Measurements from ENCODE around the gene DIS3L2. TPM values are rescaled to one million over a fixed set of nuclear protein-coding genes. Genes with fewer than 3 reads are reported as not detected.
"Not testable (repeated sequence)": the region's sequence is repeated elsewhere in the genome, so short reads cannot be mapped to it uniquely, and the experiment has no call there.

The DIS3L2 gene
- total RNA-seq, 1 experiment from 2014 or later = 39.1 TPM

- H4K20me1 ChIP-seq (ENCODE audit: insufficient read depth); H3K27me3 ChIP-seq (ENCODE audit: insufficient read depth, low read depth); H3K36me3 ChIP-seq (ENCODE audit: low read depth); H3K9me3 ChIP-seq (ENCODE audit: insufficient read depth, low read depth); CTCF ChIA-PET; DNase-seq; BruUV-seq (replicated peaks); H3K27ac ChIP-seq; H3K4me3 ChIP-seq; H3K4me2 ChIP-seq; H3F3A ChIP-seq (ENCODE audit: insufficient read depth, low read depth); intact Hi-C loops (cut with micrococcal nuclease; ENCODE audit: unreplicated experiment); H3K4me1 ChIP-seq (replicated peaks; ENCODE audit: insufficient read depth); POLR2A ChIA-PET (ENCODE audit: unreplicated experiment); H3K9me2 ChIP-seq (ENCODE audit: insufficient read depth); H3K79me2 ChIP-seq (ENCODE audit: low read depth); H2AFZ ChIP-seq: not testable (repeated sequence)
These were observed 370.1 kb downstream of the DIS3L2 start for GRCh38 chr2:232331641-232332040.

- H3K4me2 ChIP-seq; BruUV-seq (replicated peaks); H3K4me3 ChIP-seq; H2AFZ ChIP-seq; H3K9me2 ChIP-seq (ENCODE audit: insufficient read depth); H3K9me3 ChIP-seq (ENCODE audit: insufficient read depth, low read depth); DNase-seq; H4K20me1 ChIP-seq (ENCODE audit: insufficient read depth); H3K27me3 ChIP-seq (ENCODE audit: insufficient read depth, low read depth); H3K27ac ChIP-seq; H3K36me3 ChIP-seq (ENCODE audit: low read depth); CTCF ChIA-PET; H3K79me2 ChIP-seq (ENCODE audit: low read depth); POLR2A ChIA-PET (ENCODE audit: unreplicated experiment); intact Hi-C loops (cut with micrococcal nuclease; ENCODE audit: unreplicated experiment); H3K4me1 ChIP-seq (replicated peaks; ENCODE audit: insufficient read depth); H3F3A ChIP-seq (ENCODE audit: insufficient read depth, low read depth): not testable (repeated sequence)
These were observed 370.9 kb downstream of the DIS3L2 start for GRCh38 chr2:232332244-232332939.

- no peak for DNase-seq
- Histone ChIP-seq H3K9me2 (ENCODE audit: insufficient read depth) (no peaks in the 10 kb centered on the region), H3F3A (ENCODE audit: insufficient read depth, low read depth) (no peaks in the 10 kb centered on the region), H3K27ac (no peak overlapping the region), H2AFZ (no peak overlapping the region), H3K36me3 (ENCODE audit: low read depth) (no peaks in the 10 kb centered on the region), H3K4me3 (no peak overlapping the region), H3K4me1 (replicated peaks; ENCODE audit: insufficient read depth) (no peaks in the 10 kb centered on the region), H3K9me3 (ENCODE audit: insufficient read depth, low read depth) (no peaks in the 10 kb centered on the region), H3K79me2 (ENCODE audit: low read depth) (no peaks in the 10 kb centered on the region), H4K20me1 (ENCODE audit: insufficient read depth) (no peaks in the 10 kb centered on the region), H3K4me2 (no peak overlapping the region), H3K27me3 (ENCODE audit: insufficient read depth, low read depth) (no peaks in the 10 kb centered on the region)
- intact Hi-C loops (cut with micrococcal nuclease; ENCODE audit: unreplicated experiment) = no loop called here
- CTCF ChIA-PET = no interaction called here
- TF ChIP-seq EZH2 (IDR thresholded peaks at IDR 0.05; ENCODE audit: low read depth) (no peak), CTCF (conservative IDR thresholded peaks at IDR 0.05) (no peak)
- no TSS peak for BruUV-seq (replicated peaks)
- POLR2A ChIA-PET (ENCODE audit: unreplicated experiment) = no interaction called here
These were observed 371.4 kb downstream of the DIS3L2 start for GRCh38 chr2:232332940-232333259.

GRCh38 chr2:232333361-232334135 lies 372.0 kb downstream of the DIS3L2 start:
- Histone ChIP-seq H3K4me2 (no peak overlapping the region), H3K9me2 (ENCODE audit: insufficient read depth) (no peaks in the 10 kb centered on the region), H3K27ac (no peak overlapping the region), H3K4me1 (replicated peaks; ENCODE audit: insufficient read depth) (no peaks in the 10 kb centered on the region), H3F3A (ENCODE audit: insufficient read depth, low read depth) (no peaks in the 10 kb centered on the region), H2AFZ (no peak overlapping the region), H3K27me3 (ENCODE audit: insufficient read depth, low read depth) (no peaks in the 10 kb centered on the region), H3K79me2 (ENCODE audit: low read depth) (no peaks in the 10 kb centered on the region), H4K20me1 (ENCODE audit: insufficient read depth) (no peaks in the 10 kb centered on the region), H3K9me3 (ENCODE audit: insufficient read depth, low read depth) (no peaks in the 10 kb centered on the region), H3K4me3 (no peak overlapping the region), H3K36me3 (ENCODE audit: low read depth) (no peaks in the 10 kb centered on the region)
- DNase-seq = no peak
- intact Hi-C loops (cut with micrococcal nuclease; ENCODE audit: unreplicated experiment) = no loop called here
- TF ChIP-seq CTCF (conservative IDR thresholded peaks at IDR 0.05) (peak; percentile 48; the same call in 1 of the 2 replicates), EZH2 (IDR thresholded peaks at IDR 0.05; ENCODE audit: low read depth) (no peak)
- ChIA-PET CTCF (interaction anchor here (0.6 kb wide), 1 partner anchor 454 kb away, joined by 3 read pairs; no protein-coding TSS in a partner anchor), POLR2A (ENCODE audit: unreplicated experiment) (interaction anchor here (0.6 kb wide), 1 partner anchor 608 kb away, joined by 7 read pairs; no protein-coding TSS in a partner anchor)
- no TSS peak for BruUV-seq (replicated peaks)

GRCh38 chr2:232334136-232334884 lies 372.8 kb downstream of the DIS3L2 start:
- CTCF ChIA-PET = interaction anchor here (0.6 kb wide), 2 partner anchors 12 to 454 kb away, joined by 3 read pairs; no protein-coding TSS in a partner anchor
- not testable (repeated sequence) for H2AFZ ChIP-seq; BruUV-seq (replicated peaks)

More at GRCh38 chr2:232334136-232334884, 372.8 kb downstream of the DIS3L2 start:
- H4K20me1 ChIP-seq (ENCODE audit: insufficient read depth); DNase-seq; H3K27ac ChIP-seq; H3K9me3 ChIP-seq (ENCODE audit: insufficient read depth, low read depth); H3K9me2 ChIP-seq (ENCODE audit: insufficient read depth); H3K79me2 ChIP-seq (ENCODE audit: low read depth); H3K4me2 ChIP-seq; intact Hi-C loops (cut with micrococcal nuclease; ENCODE audit: unreplicated experiment); H3K4me3 ChIP-seq; H3K36me3 ChIP-seq (ENCODE audit: low read depth); H3K27me3 ChIP-seq (ENCODE audit: insufficient read depth, low read depth); H3K4me1 ChIP-seq (replicated peaks; ENCODE audit: insufficient read depth); H3F3A ChIP-seq (ENCODE audit: insufficient read depth, low read depth): not testable (repeated sequence)
- POLR2A ChIA-PET (ENCODE audit: unreplicated experiment) = interaction anchor here (0.6 kb wide), 1 partner anchor 609 kb away, joined by 7 read pairs; no protein-coding TSS in a partner anchor
